ENCODE data around the gene MAML2. TPM values are rescaled to one million over a fixed set of nuclear protein-coding genes. Genes with fewer than 3 reads are reported as not detected.

The MAML2 gene
- total and polyA plus RNA-seq, 4 donors: 3.8 to 41.8 (median 13.7) TPM

DNA sequence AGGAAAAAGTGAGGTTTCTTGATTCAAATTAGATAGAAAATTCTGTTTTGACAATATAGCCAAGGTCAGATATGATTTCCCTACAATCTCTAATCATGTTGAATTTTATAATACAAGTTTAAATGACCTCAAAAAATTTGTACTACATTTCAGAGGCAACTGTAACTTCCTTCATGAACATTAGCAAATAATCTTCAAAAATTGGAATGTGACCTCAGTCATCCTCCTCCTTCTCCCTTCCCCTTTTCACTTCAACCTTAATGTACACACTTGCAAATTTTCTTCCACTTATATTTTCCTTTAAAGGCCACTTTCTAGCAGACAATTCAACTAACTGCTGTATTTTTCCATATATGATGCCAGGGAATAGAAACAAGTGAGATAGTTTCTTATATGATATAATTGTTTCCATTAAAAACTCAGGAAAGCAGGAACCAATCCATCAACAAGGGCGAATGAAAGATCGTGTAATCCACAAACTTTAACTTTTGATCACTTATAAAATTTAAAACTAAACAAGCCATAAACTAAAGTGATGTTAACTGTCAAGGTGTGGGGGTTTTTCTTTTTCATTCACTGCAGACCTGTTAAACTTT, 60.3 kb downstream of the MAML2 start:
- Histone ChIP-seq H3K27me3 (ENCODE audit: control insufficient read depth in 3 of 3, insufficient read depth in 3 of 3, low read length in 2 of 3) (no peaks in the 10 kb centered on the region), H3K4me1 (ENCODE audit: control insufficient read depth in 5 of 5, insufficient read depth in 5 of 5, low read length in 5 of 5) (peaks cover 0 to 21% (median 2%) of the 10 kb centered on the region in 5 donors), H3K9me3 (ENCODE audit: control insufficient read depth in 4 of 4, insufficient read depth in 3 of 4, low read length in 3 of 4) (no peaks in the 10 kb centered on the region), H3K36me3 (ENCODE audit: control insufficient read depth in 4 of 4, insufficient read depth in 4 of 4, low read length in 4 of 4) (no peaks in the 10 kb centered on the region), H3K9ac (ENCODE audit: insufficient read depth in 1 of 2, low read length in 2 of 2) (no peak overlapping the region), H3K4me3 (no peak overlapping the region), H3K27ac (ENCODE audit: low read depth in 1 of 2, low read length in 1 of 2) (no peak overlapping the region)
- 59 to 79% methylated on average over 2 of the region's 2 CpGs for WGBS, 2 donors
- DNase-seq (no peak), ATAC-seq (ENCODE audit: insufficient read depth, low FRiP score) (no peak)
- TF ChIP-seq, protein P1, sequence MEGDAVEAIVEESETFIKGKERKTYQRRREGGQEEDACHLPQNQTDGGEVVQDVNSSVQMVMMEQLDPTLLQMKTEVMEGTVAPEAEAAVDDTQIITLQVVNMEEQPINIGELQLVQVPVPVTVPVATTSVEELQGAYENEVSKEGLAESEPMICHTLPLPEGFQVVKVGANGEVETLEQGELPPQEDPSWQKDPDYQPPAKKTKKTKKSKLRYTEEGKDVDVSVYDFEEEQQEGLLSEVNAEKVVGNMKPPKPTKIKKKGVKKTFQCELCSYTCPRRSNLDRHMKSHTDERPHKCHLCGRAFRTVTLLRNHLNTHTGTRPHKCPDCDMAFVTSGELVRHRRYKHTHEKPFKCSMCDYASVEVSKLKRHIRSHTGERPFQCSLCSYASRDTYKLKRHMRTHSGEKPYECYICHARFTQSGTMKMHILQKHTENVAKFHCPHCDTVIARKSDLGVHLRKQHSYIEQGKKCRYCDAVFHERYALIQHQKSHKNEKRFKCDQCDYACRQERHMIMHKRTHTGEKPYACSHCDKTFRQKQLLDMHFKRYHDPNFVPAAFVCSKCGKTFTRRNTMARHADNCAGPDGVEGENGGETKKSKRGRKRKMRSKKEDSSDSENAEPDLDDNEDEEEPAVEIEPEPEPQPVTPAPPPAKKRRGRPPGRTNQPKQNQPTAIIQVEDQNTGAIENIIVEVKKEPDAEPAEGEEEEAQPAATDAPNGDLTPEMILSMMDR (IDR thresholded peaks at IDR 0.05; ENCODE audit: control extremely low read depth, extremely low read depth): no peak

DNA sequence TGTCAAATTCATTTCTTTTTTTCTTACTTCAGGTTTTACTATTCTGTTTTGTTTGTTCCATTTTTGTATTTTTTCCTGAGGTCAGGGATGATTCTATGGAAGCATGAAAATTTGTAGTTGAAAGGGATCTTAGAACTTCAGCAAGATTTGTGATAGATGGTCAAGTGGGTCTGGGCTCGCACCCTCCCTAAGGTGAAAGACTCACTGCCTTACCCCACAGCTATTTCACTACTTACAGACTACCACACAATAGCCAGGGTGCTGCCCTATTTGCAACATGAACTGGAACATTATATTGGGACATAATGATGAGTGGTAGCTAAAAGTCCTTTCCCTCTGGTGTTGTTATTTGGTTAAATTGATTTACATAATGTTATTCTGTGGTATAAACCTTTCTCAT, 62.6 kb downstream of the MAML2 start:
- H3K9me3 ChIP-seq (ENCODE audit: control insufficient read depth in 4 of 4, insufficient read depth in 3 of 4, low read length in 3 of 4): no peaks in the 10 kb centered on the region
- 93 to 96% methylated on average over 1 of the region's 1 CpG for WGBS, 2 donors

DNA sequence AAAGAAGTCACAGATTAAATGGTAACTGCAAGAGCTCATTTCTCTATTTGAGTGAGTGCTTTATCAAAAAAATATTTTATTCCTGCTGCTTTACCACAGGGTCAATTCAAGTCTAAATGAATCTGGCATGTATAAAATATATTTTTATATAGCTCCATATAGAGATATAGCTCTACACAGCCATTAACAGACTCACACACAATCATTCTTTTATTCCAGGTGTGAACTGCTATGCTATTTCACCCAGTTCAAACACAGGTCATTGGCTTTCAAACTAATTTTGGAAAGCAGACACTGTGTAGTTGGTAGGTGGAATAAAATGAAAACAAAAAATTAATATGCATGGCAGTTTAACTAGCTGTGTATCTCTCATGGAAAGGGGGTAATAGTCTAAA, 63.1 kb downstream of the MAML2 start:
- H3K36me3 ChIP-seq (ENCODE audit: control insufficient read depth in 4 of 4, insufficient read depth in 4 of 4, low read length in 4 of 4): no peaks in the 10 kb centered on the region
- TF ChIP-seq, protein P1 (IDR thresholded peaks at IDR 0.05; ENCODE audit: control extremely low read depth, extremely low read depth): no peak
- H3K4me1 ChIP-seq (ENCODE audit: control insufficient read depth in 5 of 5, insufficient read depth in 5 of 5, low read length in 5 of 5): peaks cover 0 to 16% (median 2%) of the 10 kb centered on the region in 5 donors
- no peaks in the 10 kb centered on the region for H3K27me3 ChIP-seq (ENCODE audit: control insufficient read depth in 3 of 3, insufficient read depth in 3 of 3, low read length in 2 of 3)
- H3K9ac ChIP-seq (ENCODE audit: insufficient read depth in 1 of 2, low read length in 2 of 2): no peak overlapping the region
- no peak overlapping the region for H3K27ac ChIP-seq (ENCODE audit: low read depth in 1 of 2, low read length in 1 of 2)
- no peak overlapping the region for H3K4me3 ChIP-seq
- ATAC-seq (ENCODE audit: insufficient read depth, low FRiP score) (no peak), DNase-seq (no peak)
- no peaks in the 10 kb centered on the region for H3K9me3 ChIP-seq (ENCODE audit: control insufficient read depth in 4 of 4, insufficient read depth in 3 of 4, low read length in 3 of 4)

More for the DNA sequence above, 62.6 kb downstream of the MAML2 start:
- Histone ChIP-seq H3K9ac (ENCODE audit: insufficient read depth in 1 of 2, low read length in 2 of 2) (no peak overlapping the region), H3K27me3 (ENCODE audit: control insufficient read depth in 3 of 3, insufficient read depth in 3 of 3, low read length in 2 of 3) (no peaks in the 10 kb centered on the region), H3K36me3 (ENCODE audit: control insufficient read depth in 4 of 4, insufficient read depth in 4 of 4, low read length in 4 of 4) (no peaks in the 10 kb centered on the region), H3K27ac (ENCODE audit: low read depth in 1 of 2, low read length in 1 of 2) (no peak overlapping the region), H3K4me1 (ENCODE audit: control insufficient read depth in 5 of 5, insufficient read depth in 5 of 5, low read length in 5 of 5) (peaks cover 0 to 16% (median 2%) of the 10 kb centered on the region in 5 donors), H3K4me3 (no peak overlapping the region)
- DNase-seq (no peak), ATAC-seq (ENCODE audit: insufficient read depth, low FRiP score) (no peak)
- TF ChIP-seq, protein P1 (IDR thresholded peaks at IDR 0.05; ENCODE audit: control extremely low read depth, extremely low read depth): no peak
